SK-N-SH (cell line): ENCODE results near the gene SBF2.

Experiments used
- CHD2 ChIP-seq: fragments of 150-350 bp; IDR thresholded peaks from 2 replicates; pipeline ENCODE4 v1.6.1; 2018; ENCODE audit warnings: low read length; ENCODE audit not compliant: partially characterized antibody
- EP300 ChIP-seq, 2 experiments: IDR thresholded peaks; 2 replicates each; pipeline versions ENCODE4 v1.4.0 to v1.6.1; 2012; ENCODE audit warnings: borderline replicate concordance in 1 of 2, low read depth in 1 of 2, low read length in 1 of 2
- FOSL2 ChIP-seq: IDR thresholded peaks from 2 replicates; pipeline ENCODE4 v1.4.0; 2012; ENCODE audit warnings: low read depth, mild to moderate bottlenecking, moderate library complexity, borderline replicate concordance
- FOXM1 ChIP-seq: IDR thresholded peaks from 2 replicates; pipeline ENCODE4 v1.4.0; 2012; ENCODE audit warnings: low read depth, mild to moderate bottlenecking
- GATA2 ChIP-seq: sonication (generic); formaldehyde crosslinking; IDR thresholded peaks from 2 replicates; pipeline ENCODE4 v1.5.0; 2020; ENCODE audit warnings: mild to moderate bottlenecking, missing genetic modification reagents
- RAD21 ChIP-seq: IDR thresholded peaks from 2 replicates; pipeline ENCODE4 v1.6.1; 2012; ENCODE audit warnings: mild to moderate bottlenecking, low read length
- TF ChIP-seq, protein P1 (sequence below): fragments of 200-600 bp; sonication (generic); IDR thresholded peaks from 2 replicates; pipeline ENCODE4 v1.6.1; 2017; ENCODE audit warnings: antibody characterized with exemption, mild to moderate bottlenecking, moderate library complexity
- TF ChIP-seq, protein P2 (sequence below): fragments of 150-350 bp; IDR thresholded peaks from 2 replicates; pipeline ENCODE4 v1.6.1; 2017; ENCODE audit warnings: antibody characterized with exemption, low read length, low read depth, borderline replicate concordance

DNA sequence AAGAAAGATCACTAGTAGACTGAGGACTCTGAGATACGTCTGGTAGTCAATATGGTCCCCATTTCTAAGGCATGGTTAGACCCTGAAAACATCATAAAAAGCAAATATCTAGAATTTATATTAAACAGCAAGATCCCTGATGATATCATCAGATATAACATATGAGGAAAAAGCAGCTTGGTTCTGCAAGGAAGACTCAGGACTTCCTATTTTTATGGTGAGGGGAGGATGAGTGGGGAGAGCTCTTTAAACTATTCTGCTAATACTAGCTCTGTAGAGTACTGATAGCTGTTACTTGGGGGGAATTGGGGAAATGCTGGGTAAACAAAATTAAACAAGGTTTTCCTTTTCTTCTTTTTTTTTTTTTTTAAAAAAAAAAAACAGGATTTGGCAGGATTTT lies 394.3 kb downstream of the SBF2 start:
- TF ChIP-seq CHD2: no peak
- TF ChIP-seq GATA2: no peak
- TF ChIP-seq, protein P1, sequence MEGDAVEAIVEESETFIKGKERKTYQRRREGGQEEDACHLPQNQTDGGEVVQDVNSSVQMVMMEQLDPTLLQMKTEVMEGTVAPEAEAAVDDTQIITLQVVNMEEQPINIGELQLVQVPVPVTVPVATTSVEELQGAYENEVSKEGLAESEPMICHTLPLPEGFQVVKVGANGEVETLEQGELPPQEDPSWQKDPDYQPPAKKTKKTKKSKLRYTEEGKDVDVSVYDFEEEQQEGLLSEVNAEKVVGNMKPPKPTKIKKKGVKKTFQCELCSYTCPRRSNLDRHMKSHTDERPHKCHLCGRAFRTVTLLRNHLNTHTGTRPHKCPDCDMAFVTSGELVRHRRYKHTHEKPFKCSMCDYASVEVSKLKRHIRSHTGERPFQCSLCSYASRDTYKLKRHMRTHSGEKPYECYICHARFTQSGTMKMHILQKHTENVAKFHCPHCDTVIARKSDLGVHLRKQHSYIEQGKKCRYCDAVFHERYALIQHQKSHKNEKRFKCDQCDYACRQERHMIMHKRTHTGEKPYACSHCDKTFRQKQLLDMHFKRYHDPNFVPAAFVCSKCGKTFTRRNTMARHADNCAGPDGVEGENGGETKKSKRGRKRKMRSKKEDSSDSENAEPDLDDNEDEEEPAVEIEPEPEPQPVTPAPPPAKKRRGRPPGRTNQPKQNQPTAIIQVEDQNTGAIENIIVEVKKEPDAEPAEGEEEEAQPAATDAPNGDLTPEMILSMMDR: no peak
- no peak for TF ChIP-seq FOXM1
- TF ChIP-seq, protein P2, sequence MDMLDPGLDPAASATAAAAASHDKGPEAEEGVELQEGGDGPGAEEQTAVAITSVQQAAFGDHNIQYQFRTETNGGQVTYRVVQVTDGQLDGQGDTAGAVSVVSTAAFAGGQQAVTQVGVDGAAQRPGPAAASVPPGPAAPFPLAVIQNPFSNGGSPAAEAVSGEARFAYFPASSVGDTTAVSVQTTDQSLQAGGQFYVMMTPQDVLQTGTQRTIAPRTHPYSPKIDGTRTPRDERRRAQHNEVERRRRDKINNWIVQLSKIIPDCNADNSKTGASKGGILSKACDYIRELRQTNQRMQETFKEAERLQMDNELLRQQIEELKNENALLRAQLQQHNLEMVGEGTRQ: no peak
- TF ChIP-seq EP300 (IDR thresholded peaks at IDR 0.05; ENCODE audit: borderline replicate concordance in 1 of 2, low read depth in 1 of 2, low read length in 1 of 2): no peak
- TF ChIP-seq RAD21: no peak
- TF ChIP-seq FOSL2: no peak
